ENCODE results near the gene IL17D.

DNA sequence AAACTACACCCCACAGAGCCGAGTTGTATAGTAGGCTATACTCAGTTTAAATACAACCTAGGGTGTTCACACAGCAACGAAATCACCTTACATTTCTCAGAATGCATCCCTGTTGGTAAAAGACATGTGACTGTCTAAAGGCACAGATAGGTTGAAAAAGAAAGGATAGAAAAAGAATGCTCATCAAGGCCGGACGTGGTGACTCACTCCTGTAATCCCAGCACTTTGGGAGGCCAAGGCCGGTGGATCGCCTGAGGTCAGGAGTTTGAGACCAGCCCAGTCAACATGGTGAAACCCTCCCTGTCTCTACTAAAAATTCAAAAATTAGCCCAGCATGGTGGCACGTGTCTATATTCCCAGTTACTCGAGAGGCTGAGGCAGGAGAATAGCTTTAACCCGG lies 3.8 kb upstream of the IL17D start:
- TF ChIP-seq, protein P1, sequence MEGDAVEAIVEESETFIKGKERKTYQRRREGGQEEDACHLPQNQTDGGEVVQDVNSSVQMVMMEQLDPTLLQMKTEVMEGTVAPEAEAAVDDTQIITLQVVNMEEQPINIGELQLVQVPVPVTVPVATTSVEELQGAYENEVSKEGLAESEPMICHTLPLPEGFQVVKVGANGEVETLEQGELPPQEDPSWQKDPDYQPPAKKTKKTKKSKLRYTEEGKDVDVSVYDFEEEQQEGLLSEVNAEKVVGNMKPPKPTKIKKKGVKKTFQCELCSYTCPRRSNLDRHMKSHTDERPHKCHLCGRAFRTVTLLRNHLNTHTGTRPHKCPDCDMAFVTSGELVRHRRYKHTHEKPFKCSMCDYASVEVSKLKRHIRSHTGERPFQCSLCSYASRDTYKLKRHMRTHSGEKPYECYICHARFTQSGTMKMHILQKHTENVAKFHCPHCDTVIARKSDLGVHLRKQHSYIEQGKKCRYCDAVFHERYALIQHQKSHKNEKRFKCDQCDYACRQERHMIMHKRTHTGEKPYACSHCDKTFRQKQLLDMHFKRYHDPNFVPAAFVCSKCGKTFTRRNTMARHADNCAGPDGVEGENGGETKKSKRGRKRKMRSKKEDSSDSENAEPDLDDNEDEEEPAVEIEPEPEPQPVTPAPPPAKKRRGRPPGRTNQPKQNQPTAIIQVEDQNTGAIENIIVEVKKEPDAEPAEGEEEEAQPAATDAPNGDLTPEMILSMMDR (IDR thresholded peaks at IDR 0.05): no peak
- no peak for TF ChIP-seq POLR2A (IDR thresholded peaks at IDR 0.05)
